Liver (tissue), 9 donors: ENCODE data around the gene SLC51B. TPM values are rescaled to one million over a fixed set of nuclear protein-coding genes. Genes with fewer than 3 reads are reported as not detected.
A peak's percentile ranks its signal among the peaks of the same experiment; 100 is the strongest.

Experiments
- DNase-seq: peaks from one replicate; pipeline ENCODE4 v3.0.0-alpha.2; 2017; ENCODE audit warnings: low spot score
- H3K27ac ChIP-seq, 2 donors: one replicate each; pipeline ENCODE4 v1.7.0; 2013; ENCODE audit warnings: inconsistent platforms in 2 of 2, low read length in 2 of 2, control low read depth in 1 of 2, low read depth in 1 of 2, mild to moderate bottlenecking in 1 of 2
- H3K27me3 ChIP-seq, 4 donors: one replicate each; pipeline versions ENCODE4 v1.6.1 to v1.7.0; 2013; ENCODE audit warnings: low read length in 3 of 4, inconsistent platforms in 1 of 4, mild to moderate bottlenecking in 1 of 4, moderate library complexity in 1 of 4; ENCODE audit not compliant: control insufficient read depth in 4 of 4, insufficient read depth in 4 of 4
- H3K36me3 ChIP-seq, 4 donors: one replicate each; pipeline versions ENCODE4 v1.6.1 to v1.7.0; 2013; ENCODE audit warnings: low read length in 3 of 4, mild to moderate bottlenecking in 3 of 4, low read depth in 1 of 4, moderate library complexity in 1 of 4; ENCODE audit not compliant: control insufficient read depth in 4 of 4, insufficient read depth in 3 of 4
- H3K4me1 ChIP-seq, 4 donors: one replicate each; pipeline versions ENCODE4 v1.6.1 to v1.7.0; 2013; ENCODE audit warnings: low read length in 3 of 4, mild to moderate bottlenecking in 3 of 4, moderate library complexity in 1 of 4; ENCODE audit not compliant: control insufficient read depth in 4 of 4, insufficient read depth in 4 of 4
- H3K4me3 ChIP-seq, 3 donors: one replicate each; pipeline versions ENCODE4 v1.6.1 to v1.7.0; 2013; ENCODE audit warnings: low read length in 3 of 3, control low read depth in 1 of 3, low read depth in 1 of 3, mild to moderate bottlenecking in 1 of 3
- H3K9ac ChIP-seq, 2 donors: one replicate each; pipeline ENCODE4 v1.7.0; 2013; ENCODE audit warnings: low read length in 2 of 2, mild to moderate bottlenecking in 2 of 2, moderate library complexity in 2 of 2, control low read depth in 1 of 2, low read depth in 1 of 2
- H3K9me3 ChIP-seq, 4 donors: one replicate each; pipeline versions ENCODE4 v1.6.1 to v1.7.0; 2013; ENCODE audit warnings: low read length in 3 of 4; ENCODE audit not compliant: control insufficient read depth in 4 of 4
- EGR1 ChIP-seq, 2 donors: IDR thresholded peaks; 2 replicates each; pipeline ENCODE4 v1.6.1; 2016 to 2018; ENCODE audit warnings: antibody characterized with exemption in 2 of 2, low read depth in 2 of 2
- FOXA1 ChIP-seq: IDR thresholded peaks from 2 replicates; pipeline ENCODE4 v1.6.1; 2016; ENCODE audit warnings: antibody characterized with exemption
- FOXA2 ChIP-seq: IDR thresholded peaks from 2 replicates; pipeline ENCODE4 v1.6.1; 2016; ENCODE audit warnings: antibody characterized with exemption
- GABPA ChIP-seq, 2 donors: IDR thresholded peaks in 1 of 2; conservative IDR thresholded peaks in 1 of 2; 2 replicates each; pipeline ENCODE4 v1.6.1; 2016; ENCODE audit warnings: antibody characterized with exemption in 2 of 2, mild to moderate bottlenecking in 1 of 2, moderate library complexity in 1 of 2
- HNF4A ChIP-seq, 2 donors: conservative IDR thresholded peaks; 2 replicates each; pipeline ENCODE4 v1.6.1; 2016; ENCODE audit warnings: antibody characterized with exemption in 2 of 2, mild to moderate bottlenecking in 2 of 2
- JUND ChIP-seq, 2 donors: IDR thresholded peaks; 2 replicates each; pipeline ENCODE4 v1.6.1; 2016; ENCODE audit warnings: antibody characterized with exemption in 2 of 2
- RAD21 ChIP-seq, 2 donors: IDR thresholded peaks; 2 replicates each; pipeline ENCODE4 v1.6.1; 2016; ENCODE audit warnings: antibody characterized with exemption in 2 of 2, mild to moderate bottlenecking in 2 of 2
- RXRA ChIP-seq, 2 donors: IDR thresholded peaks; 2 replicates each; pipeline ENCODE4 v1.6.1; 2017 to 2018; ENCODE audit warnings: antibody characterized with exemption in 2 of 2, mild to moderate bottlenecking in 1 of 2
- SP1 ChIP-seq: IDR thresholded peaks from 2 replicates; pipeline ENCODE4 v1.6.1; 2018; ENCODE audit warnings: antibody characterized with exemption, mild to moderate bottlenecking
- TAF1 ChIP-seq: conservative IDR thresholded peaks from 2 replicates; pipeline ENCODE4 v1.6.1; 2016; ENCODE audit warnings: antibody characterized with exemption, mild to moderate bottlenecking
- YY1 ChIP-seq: IDR thresholded peaks from 2 replicates; pipeline ENCODE4 v1.6.1; 2016; ENCODE audit warnings: antibody characterized with exemption, mild to moderate bottlenecking
- WGBS: extraction: QIAGEN DNeasy Blood & Tissue Kit; methylation state at CpG from one replicate; pipeline ENCODE4 v1.1.7; 2013; 5-methylcytosine and 5-hydroxymethylcytosine counted together
- polyA plus RNA-seq, 2 donors: library from polyadenylated mRNA; stranded (reverse) in 1 of 2; unstranded in 1 of 2; fragments of 200-250 nt in 1 of 2; fragments of >200 nt in 1 of 2; fragmentation: Nextera tagmentation in 1 of 2; extraction: Ambion mirVana in 1 of 2; gene quantifications; one replicate each; pipeline versions ENCODE4 v1.2.1 to v1.2.3, GENCODE V29; 2013 to 2015
- total RNA-seq, 2 donors: library from RNA; depleted of rRNA; stranded (reverse); fragments of >200 nt; gene quantifications; one replicate each; pipeline ENCODE4 v1.2.3, GENCODE V29; 2014
- TF ChIP-seq, protein P1 (sequence below): IDR thresholded peaks from 2 replicates; pipeline ENCODE4 v1.6.1; 2016; ENCODE audit warnings: antibody characterized with exemption
- TF ChIP-seq, protein P2 (sequence below): IDR thresholded peaks from 2 replicates; pipeline ENCODE4 v1.6.1; 2016; ENCODE audit warnings: antibody characterized with exemption, mild to moderate bottlenecking
- TF ChIP-seq, protein P3 (sequence below): IDR thresholded peaks from 2 replicates; pipeline ENCODE4 v1.6.1; 2016; ENCODE audit warnings: antibody characterized with exemption
- donor health status: healthy.
- donor health status: healthy.
- donor health status: healthy.
- donor health status: healthy.
- donor health status: healthy.

Gene SLC51B
- total and polyA plus RNA-seq, 4 donors: 0.25 to 2.1 (median 1.1) TPM

DNA sequence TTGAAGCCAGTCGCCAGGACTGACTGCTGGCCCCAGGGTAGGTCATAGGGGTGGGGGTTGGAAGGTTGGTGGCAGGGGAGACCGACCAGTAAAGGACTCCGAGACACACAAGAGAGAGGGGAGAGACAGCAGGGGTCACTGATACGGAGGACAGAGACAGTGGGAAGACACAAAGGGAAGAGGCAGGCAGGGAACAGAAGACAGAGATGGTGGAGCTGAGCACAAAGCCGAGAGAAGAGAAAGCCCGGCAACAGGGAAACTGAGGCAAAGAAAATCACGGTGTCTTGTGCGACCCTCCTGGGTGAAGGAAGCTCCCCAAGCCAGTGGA, 22.1 kb downstream of the SLC51B start:
- Histone ChIP-seq H3K36me3 (no peaks in the 10 kb centered on the region), H3K27ac (no peak overlapping the region)
- 35% methylated on average over 8 of the region's 8 CpGs for WGBS

DNA sequence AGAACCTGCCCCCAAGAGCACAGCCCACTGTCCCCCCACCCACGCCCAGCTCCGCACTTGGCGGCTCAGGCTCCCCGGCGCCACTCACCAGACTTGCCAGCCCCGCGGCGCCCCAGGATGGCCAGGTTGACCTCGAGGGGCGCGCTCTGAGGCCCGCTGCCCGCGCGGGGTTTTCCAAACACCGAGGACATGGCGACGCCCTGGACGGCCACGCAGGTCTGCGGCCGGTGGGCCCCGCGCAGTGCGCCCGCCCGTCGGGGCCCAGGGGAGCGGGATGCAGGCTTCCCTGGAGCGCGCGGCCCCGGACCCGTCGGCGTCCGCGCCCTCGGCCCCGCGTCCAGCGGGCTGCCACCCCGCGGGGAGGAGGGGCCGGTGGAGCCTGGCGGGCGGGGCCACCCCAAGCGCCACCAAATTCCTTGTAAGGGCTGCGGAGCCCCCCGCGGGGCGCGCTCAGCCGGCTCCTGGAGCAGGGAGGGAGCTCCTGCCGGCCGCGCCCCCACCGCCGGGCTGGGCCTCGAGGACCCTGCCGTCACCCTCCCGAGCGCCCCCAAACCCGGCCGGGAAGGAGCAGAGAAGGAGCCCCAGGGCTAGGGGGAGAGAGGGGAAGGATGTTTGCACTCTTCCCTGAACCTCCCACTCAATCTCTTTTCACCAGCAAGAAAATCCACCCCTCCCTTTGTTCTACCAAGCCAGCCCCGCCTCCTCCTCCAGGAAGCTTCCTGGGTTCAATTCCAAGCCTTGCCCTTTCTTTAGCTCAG, 22.6 kb downstream of the SLC51B start, which contains the start of gene RASL12:
Gene RASL12 (minus strand): TSS at position 347 of the 758 bp plus-strand sequence. CDS start 156 bp downstream, at position 191.
- TF ChIP-seq, protein P1, sequence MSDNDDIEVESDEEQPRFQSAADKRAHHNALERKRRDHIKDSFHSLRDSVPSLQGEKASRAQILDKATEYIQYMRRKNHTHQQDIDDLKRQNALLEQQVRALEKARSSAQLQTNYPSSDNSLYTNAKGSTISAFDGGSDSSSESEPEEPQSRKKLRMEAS: no peak
- TF ChIP-seq, protein P2, sequence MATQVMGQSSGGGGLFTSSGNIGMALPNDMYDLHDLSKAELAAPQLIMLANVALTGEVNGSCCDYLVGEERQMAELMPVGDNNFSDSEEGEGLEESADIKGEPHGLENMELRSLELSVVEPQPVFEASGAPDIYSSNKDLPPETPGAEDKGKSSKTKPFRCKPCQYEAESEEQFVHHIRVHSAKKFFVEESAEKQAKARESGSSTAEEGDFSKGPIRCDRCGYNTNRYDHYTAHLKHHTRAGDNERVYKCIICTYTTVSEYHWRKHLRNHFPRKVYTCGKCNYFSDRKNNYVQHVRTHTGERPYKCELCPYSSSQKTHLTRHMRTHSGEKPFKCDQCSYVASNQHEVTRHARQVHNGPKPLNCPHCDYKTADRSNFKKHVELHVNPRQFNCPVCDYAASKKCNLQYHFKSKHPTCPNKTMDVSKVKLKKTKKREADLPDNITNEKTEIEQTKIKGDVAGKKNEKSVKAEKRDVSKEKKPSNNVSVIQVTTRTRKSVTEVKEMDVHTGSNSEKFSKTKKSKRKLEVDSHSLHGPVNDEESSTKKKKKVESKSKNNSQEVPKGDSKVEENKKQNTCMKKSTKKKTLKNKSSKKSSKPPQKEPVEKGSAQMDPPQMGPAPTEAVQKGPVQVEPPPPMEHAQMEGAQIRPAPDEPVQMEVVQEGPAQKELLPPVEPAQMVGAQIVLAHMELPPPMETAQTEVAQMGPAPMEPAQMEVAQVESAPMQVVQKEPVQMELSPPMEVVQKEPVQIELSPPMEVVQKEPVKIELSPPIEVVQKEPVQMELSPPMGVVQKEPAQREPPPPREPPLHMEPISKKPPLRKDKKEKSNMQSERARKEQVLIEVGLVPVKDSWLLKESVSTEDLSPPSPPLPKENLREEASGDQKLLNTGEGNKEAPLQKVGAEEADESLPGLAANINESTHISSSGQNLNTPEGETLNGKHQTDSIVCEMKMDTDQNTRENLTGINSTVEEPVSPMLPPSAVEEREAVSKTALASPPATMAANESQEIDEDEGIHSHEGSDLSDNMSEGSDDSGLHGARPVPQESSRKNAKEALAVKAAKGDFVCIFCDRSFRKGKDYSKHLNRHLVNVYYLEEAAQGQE: no peak
- TF ChIP-seq FOXA2 (no peak), HNF4A (conservative IDR thresholded peaks at IDR 0.05) (no peak), SP1 (no peak), FOXA1 (no peak), JUND (IDR thresholded peaks at IDR 0.05) (no peak), RXRA (IDR thresholded peaks at IDR 0.05) (no peak), TAF1 (no peak), RAD21 (IDR thresholded peaks at IDR 0.05) (no peak), EGR1 (IDR thresholded peaks at IDR 0.05; ENCODE audit: low read depth in 2 of 2) (no peak)
- TF ChIP-seq, protein P3, sequence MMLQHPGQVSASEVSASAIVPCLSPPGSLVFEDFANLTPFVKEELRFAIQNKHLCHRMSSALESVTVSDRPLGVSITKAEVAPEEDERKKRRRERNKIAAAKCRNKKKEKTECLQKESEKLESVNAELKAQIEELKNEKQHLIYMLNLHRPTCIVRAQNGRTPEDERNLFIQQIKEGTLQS: no peak
- no peak for DNase-seq
- 18% methylated on average over 66 of the region's 66 CpGs for WGBS
- H3K27me3 ChIP-seq: no peaks in the 10 kb centered on the region
- H3K4me1 ChIP-seq: peaks cover 0 to 2% (median 0%) of the 10 kb centered on the region in 4 donors
- peak within 1 kb of the TSS in 1 of 3 donors; percentile 27 for H3K4me3 ChIP-seq
- H3K27ac ChIP-seq: no peak within 1 kb of the TSS
- H3K9me3 ChIP-seq: no peaks in the 10 kb centered on the region
- H3K9ac ChIP-seq: no peak within 1 kb of the TSS
- no peaks in the 10 kb centered on the region for H3K36me3 ChIP-seq

More for the DNA sequence above, 22.1 kb downstream of the SLC51B start:
- TF ChIP-seq, protein P1: no peak
- no peak for TF ChIP-seq YY1
- TF ChIP-seq GABPA (IDR thresholded peaks at IDR 0.05 in 1 of 2, conservative IDR thresholded peaks at IDR 0.05 in 1 of 2): no peak
- TF ChIP-seq FOXA2: no peak
- no peak for TF ChIP-seq RXRA (IDR thresholded peaks at IDR 0.05)
- H3K9me3 ChIP-seq: no peaks in the 10 kb centered on the region
- no peak overlapping the region for H3K9ac ChIP-seq
- H3K27me3 ChIP-seq: no peaks in the 10 kb centered on the region
- H3K4me1 ChIP-seq: peaks cover 0 to 2% (median 0%) of the 10 kb centered on the region in 4 donors
- H3K4me3 ChIP-seq: peak overlapping the region in 1 of 3 donors; percentile 27
- DNase-seq: no peak
